Measurements from ENCODE around the gene ATXN1.

Gene ATXN1

DNA sequence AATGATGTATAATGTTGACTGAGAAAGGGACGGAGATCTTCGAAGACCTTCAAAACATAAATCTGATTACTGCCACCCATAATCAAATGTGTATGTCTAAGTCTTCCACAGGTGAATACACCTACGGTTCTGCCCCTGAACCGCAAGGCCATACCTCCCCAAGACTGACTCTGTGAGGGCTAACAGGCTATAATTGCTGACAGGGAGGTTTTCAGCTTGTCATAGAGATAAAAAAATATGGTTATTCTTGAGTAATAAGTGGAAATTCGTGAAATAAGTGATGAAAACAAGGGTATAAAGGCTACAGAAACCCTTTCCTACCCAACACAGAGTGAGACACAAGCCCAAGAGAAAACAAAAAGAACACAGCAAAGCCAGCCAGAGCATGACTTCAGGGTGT is 188.9 kb downstream of the ATXN1 start:
- H3K36me3 ChIP-seq (ENCODE audit: low read depth) = no peaks in the 10 kb centered on the region
- no peaks in the 10 kb centered on the region for H3K9me3 ChIP-seq (ENCODE audit: severe bottlenecking)
- no peaks in the 10 kb centered on the region for H3K27me3 ChIP-seq (ENCODE audit: insufficient read depth, poor library complexity, severe bottlenecking)
- no peak overlapping the region for H3K4me3 ChIP-seq (ENCODE audit: severe bottlenecking)
- H3K27ac ChIP-seq (ENCODE audit: poor library complexity, severe bottlenecking) = no peak overlapping the region
- no peak for DNase-seq (ENCODE audit: low spot score)
- TF ChIP-seq, protein P1, sequence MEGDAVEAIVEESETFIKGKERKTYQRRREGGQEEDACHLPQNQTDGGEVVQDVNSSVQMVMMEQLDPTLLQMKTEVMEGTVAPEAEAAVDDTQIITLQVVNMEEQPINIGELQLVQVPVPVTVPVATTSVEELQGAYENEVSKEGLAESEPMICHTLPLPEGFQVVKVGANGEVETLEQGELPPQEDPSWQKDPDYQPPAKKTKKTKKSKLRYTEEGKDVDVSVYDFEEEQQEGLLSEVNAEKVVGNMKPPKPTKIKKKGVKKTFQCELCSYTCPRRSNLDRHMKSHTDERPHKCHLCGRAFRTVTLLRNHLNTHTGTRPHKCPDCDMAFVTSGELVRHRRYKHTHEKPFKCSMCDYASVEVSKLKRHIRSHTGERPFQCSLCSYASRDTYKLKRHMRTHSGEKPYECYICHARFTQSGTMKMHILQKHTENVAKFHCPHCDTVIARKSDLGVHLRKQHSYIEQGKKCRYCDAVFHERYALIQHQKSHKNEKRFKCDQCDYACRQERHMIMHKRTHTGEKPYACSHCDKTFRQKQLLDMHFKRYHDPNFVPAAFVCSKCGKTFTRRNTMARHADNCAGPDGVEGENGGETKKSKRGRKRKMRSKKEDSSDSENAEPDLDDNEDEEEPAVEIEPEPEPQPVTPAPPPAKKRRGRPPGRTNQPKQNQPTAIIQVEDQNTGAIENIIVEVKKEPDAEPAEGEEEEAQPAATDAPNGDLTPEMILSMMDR (IDR thresholded peaks at IDR 0.05; ENCODE audit: poor library complexity, severe bottlenecking) = no peak
- no peaks in the 10 kb centered on the region for H3K4me1 ChIP-seq (ENCODE audit: insufficient read depth, poor library complexity, severe bottlenecking)
- ATAC-seq (ENCODE audit: low read depth) = no peak

DNA sequence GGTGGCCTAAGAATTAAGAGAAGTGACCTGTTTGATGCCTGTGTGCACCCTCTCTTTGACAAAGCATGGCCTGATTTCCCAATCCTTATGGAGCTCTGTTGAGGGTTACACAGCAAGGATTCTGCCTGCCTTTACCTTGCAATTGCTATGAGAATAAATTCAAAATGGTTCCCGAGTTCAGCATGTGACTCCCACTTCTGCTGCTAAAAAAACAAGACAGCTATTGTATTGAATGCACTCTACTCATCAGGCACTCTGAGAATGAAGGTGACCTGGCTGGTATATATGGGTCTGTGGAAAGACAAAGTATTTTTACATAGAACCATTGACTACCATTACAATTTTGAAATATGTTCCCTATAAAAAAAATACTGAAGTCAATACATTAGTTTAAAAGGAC is 190.3 kb downstream of the ATXN1 start:
- Histone ChIP-seq H3K27me3 (ENCODE audit: insufficient read depth, poor library complexity, severe bottlenecking) (no peaks in the 10 kb centered on the region), H3K27ac (ENCODE audit: poor library complexity, severe bottlenecking) (no peak overlapping the region), H3K4me1 (ENCODE audit: insufficient read depth, poor library complexity, severe bottlenecking) (no peaks in the 10 kb centered on the region), H3K36me3 (ENCODE audit: low read depth) (no peaks in the 10 kb centered on the region), H3K4me3 (ENCODE audit: severe bottlenecking) (no peak overlapping the region), H3K9me3 (ENCODE audit: severe bottlenecking) (no peaks in the 10 kb centered on the region)
- TF ChIP-seq, protein P1 (IDR thresholded peaks at IDR 0.05; ENCODE audit: poor library complexity, severe bottlenecking) = no peak
- ATAC-seq (ENCODE audit: low read depth) (no peak), DNase-seq (ENCODE audit: low spot score) (no peak)

DNA sequence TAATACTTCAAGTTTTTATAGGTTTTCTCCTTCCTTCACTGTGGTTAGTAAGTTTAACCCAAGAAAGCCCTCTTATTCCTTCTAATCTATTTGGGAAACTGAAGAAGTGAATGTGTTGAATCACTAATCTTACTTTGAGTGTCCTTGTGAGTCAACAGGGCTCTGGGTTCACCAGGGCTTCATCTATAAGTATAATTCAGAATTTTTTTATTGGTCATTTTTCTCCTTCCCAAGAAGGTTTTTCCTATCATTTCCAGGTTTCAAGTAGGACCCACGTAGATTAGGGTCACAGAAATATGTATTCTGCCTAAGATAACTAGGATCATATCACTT is 191.1 kb downstream of the ATXN1 start:
- ATAC-seq (ENCODE audit: low read depth) (no peak), DNase-seq (ENCODE audit: low spot score) (no peak)
- TF ChIP-seq, protein P1 (IDR thresholded peaks at IDR 0.05; ENCODE audit: poor library complexity, severe bottlenecking) = no peak
- Histone ChIP-seq H3K4me3 (ENCODE audit: severe bottlenecking) (no peak overlapping the region), H3K36me3 (ENCODE audit: low read depth) (no peaks in the 10 kb centered on the region), H3K27ac (ENCODE audit: poor library complexity, severe bottlenecking) (no peak overlapping the region), H3K4me1 (ENCODE audit: insufficient read depth, poor library complexity, severe bottlenecking) (no peaks in the 10 kb centered on the region), H3K27me3 (ENCODE audit: insufficient read depth, poor library complexity, severe bottlenecking) (no peaks in the 10 kb centered on the region), H3K9me3 (ENCODE audit: severe bottlenecking) (no peaks in the 10 kb centered on the region)

DNA sequence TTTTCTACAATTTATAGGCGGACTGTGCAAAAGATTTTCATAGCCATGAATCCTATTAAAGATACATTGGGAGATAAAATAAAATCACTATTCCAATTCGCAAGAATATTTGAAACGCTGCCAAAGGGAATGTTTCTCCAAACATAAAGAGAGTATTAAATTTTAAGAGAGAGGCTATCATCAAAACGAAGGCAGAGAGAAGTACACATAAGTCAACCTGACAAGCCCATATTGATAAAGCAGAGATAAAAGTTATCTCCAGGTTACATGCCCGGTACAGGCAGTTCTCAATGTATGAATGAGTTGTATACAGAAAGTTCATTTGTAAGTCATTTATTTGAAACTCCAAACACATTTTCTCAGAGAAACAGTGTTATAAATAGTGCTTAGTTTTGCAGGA is 193.1 kb downstream of the ATXN1 start:
- ATAC-seq (ENCODE audit: low read depth) (no peak), DNase-seq (ENCODE audit: low spot score) (no peak)
- TF ChIP-seq, protein P1 (IDR thresholded peaks at IDR 0.05; ENCODE audit: poor library complexity, severe bottlenecking) = no peak
- Histone ChIP-seq H3K9me3 (ENCODE audit: severe bottlenecking) (no peaks in the 10 kb centered on the region), H3K4me3 (ENCODE audit: severe bottlenecking) (no peak overlapping the region), H3K36me3 (ENCODE audit: low read depth) (no peaks in the 10 kb centered on the region), H3K27me3 (ENCODE audit: insufficient read depth, poor library complexity, severe bottlenecking) (no peaks in the 10 kb centered on the region), H3K27ac (ENCODE audit: poor library complexity, severe bottlenecking) (no peak overlapping the region), H3K4me1 (ENCODE audit: insufficient read depth, poor library complexity, severe bottlenecking) (no peaks in the 10 kb centered on the region)

DNA sequence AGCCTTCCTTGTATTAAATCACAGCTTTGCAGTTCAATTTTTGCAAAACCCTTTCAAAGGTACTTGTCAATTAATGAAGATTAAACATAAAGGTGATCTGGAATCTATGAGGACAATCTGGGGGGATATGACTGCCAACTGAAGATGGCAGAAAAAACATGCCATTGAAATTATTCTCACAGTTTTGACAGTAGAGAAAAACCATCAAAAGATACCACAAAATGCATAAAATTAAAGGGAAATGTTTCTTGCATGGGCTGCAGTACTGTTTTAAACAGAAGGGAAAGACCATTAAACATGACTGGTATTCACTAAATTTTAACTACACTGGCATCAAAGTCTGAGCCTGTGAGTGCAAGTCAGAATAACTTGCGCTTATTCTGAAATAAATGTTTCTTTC is 194.2 kb downstream of the ATXN1 start:
- Histone ChIP-seq H3K4me1 (ENCODE audit: insufficient read depth, poor library complexity, severe bottlenecking) (no peaks in the 10 kb centered on the region), H3K9me3 (ENCODE audit: severe bottlenecking) (no peaks in the 10 kb centered on the region), H3K27me3 (ENCODE audit: insufficient read depth, poor library complexity, severe bottlenecking) (no peaks in the 10 kb centered on the region), H3K27ac (ENCODE audit: poor library complexity, severe bottlenecking) (no peak overlapping the region), H3K4me3 (ENCODE audit: severe bottlenecking) (no peak overlapping the region), H3K36me3 (ENCODE audit: low read depth) (no peaks in the 10 kb centered on the region)
- ATAC-seq (ENCODE audit: low read depth) = no peak
- TF ChIP-seq, protein P1 (IDR thresholded peaks at IDR 0.05; ENCODE audit: poor library complexity, severe bottlenecking) = no peak
- no peak for DNase-seq (ENCODE audit: low spot score)

All from RWPE2 (cell line).